HK-2 (cell line): ENCODE measurements around the gene LCN1.

Experiments
- DNase-seq: peaks from one replicate; pipeline ENCODE4 v3.0.0-alpha.2; 2018; ENCODE audit not compliant: unreplicated experiment

Gene LCN1

DNA sequence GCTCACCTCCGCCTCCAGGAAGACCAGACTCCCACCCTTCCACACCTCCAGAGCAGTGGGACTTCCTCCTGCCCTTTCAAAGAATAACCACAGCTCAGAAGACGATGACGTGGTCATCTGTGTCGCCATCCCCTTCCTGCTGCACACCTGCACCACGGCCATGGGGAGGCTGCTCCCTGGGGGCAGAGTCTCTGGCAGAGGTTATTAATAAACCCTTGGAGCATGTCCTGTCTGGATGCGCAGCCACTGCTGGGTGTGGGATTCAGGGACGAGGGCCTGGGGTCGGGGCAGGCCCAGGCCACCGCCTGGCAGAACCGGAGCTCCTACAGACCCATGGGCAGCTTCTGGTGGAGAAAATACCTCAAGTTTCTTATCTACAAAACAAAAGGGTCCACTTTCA is 45.3 kb downstream of the LCN1 start:
- no peak for DNase-seq

DNA sequence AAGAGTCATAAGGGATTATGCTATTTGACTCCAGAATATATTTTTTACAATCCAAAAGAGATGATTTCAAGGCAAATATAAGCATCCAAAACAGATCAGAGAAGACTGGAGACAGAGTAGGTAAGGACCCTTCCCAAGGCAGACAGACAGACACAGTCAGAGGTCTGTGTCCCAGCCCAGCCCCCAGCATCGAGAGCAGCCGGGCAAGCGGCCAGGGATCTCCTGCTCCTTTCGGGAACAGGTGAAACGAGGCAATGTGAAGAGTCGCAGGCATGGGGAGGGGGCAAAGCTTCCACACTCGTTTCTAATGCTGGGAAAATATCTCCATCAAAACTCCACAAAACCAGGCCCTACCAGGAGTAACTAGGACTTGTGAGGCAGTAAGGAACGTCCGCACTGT is 46.1 kb downstream of the LCN1 start:
- DNase-seq = no peak

DNA sequence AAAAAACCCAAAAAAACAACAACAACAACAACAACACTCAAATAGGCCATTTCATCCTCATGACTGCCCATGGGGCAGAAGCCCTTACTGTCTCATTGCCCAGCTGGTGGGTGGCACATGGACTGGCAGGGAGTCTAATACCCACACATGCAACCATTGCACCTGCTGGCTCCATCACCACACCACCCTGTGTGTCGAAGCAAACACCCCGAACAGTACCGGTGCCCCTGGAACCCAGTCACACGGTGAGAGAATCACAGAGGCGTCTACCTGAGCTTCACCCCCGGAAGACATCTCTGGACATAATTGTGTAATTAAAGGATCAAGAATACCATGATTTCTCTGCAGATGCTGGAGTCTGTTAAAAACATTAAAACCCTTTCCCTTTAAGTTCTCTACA is 46.8 kb downstream of the LCN1 start:
- DNase-seq = no peak

DNA sequence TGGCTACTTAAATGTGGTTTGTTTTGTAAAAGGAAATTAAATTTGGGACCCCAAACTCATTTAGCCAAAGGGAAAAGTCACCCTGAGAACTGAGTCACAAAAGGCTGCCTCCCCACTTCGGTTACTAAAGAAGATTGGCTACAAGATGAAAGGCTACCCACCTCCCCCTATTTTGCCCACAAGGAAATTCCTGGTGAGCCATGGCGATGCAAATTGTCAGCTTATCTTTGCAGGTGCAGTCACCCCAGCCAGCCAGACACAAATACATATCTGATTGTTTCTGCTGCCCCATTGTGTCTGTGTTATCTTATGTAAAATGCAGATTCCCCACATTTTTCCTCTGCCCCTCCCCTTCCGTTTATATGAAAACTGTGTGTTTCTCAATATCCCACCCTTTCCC is 49.2 kb downstream of the LCN1 start:
- no peak for DNase-seq

DNA sequence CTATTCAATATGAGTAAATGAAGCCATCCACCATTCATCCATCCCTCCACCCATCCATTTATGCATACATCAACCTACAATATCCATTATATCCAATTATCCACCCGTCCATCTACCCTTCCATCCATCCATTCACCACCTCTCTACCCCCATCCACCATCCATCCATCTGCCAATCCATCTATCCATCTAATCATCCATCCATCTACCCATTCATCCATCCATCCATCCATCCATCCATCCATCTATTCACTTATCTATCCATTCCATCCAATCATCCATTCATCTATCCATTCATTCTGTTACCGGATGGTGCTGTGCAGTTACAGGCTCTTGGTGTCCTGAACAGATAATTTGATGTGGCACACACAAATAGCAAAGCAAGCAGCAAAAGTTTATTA is 51.0 kb downstream of the LCN1 start:
- DNase-seq = no peak

DNA sequence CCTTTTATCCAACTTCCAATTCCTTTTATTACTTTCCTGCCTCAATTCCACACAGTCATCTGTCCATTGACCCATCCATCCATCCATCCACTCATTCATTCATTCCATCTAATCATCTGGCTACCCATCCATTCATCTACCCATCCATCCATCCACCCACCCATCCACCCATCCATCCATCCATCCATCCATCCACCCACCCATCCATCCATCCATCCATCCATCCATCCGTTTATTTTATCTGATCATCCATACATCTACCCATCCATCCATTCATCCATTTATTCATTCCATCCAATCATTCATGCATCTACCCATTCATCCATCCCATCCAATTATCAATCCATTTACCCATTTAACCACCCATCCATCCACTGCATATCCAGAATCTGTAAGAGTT is 51.9 kb downstream of the LCN1 start:
- no peak for DNase-seq

DNA sequence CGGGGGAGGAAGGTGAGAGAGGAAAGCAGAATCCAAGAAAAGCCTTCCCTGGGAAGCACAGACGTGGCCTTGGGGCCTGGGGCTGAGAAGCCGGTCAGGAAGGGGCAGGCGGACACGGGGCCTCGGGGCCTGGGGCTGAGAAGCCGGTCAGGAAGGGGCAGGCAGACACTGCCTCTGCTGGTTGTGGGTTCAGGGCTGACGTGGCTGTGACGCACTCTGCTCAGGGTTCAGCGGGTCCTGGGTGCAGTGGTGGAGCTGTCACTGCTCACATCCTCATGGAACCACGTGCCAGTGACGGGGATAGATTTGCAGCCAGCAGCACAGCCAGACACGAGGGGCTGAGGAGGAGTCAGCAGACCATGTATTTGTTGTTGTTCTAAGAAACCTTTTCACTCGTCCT is 53.1 kb downstream of the LCN1 start:
- no peak for DNase-seq

DNA sequence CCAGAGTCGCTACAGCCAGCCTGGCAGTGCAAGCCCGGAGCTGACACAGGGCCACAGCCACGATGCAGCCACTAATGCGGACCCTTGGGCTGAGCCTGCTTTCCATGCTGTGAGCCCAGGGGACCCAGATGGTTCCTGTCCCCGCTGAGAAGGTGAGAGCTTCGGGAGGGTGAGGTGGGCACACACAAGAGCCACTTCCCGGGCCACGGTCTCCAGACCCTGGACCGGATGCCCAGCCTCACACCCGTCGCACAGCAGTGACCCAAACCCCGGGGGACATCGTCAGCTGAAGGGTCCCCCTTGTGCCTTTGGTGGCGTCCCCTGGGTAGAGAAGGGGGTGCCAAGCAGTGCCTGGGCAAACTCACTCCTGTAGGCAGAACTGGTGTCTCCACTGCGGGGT is 53.7 kb downstream of the LCN1 start:
- no peak for DNase-seq
